ENCODE results near the gene QRSL1.

The QRSL1 gene

GRCh38 chr6:106591111-106591825 lies 38.1 kb upstream of the QRSL1 start:
- H3F3A ChIP-seq (ENCODE audit: insufficient read depth) = peaks cover 3% of the 10 kb centered on the region; the same call in 1 of the 2 replicates
- no peaks in the 10 kb centered on the region for H4K20me1 ChIP-seq (ENCODE audit: low read depth, low read length)
- H3K9me3 ChIP-seq (ENCODE audit: insufficient read depth, low read length) = no peaks in the 10 kb centered on the region
- H2AFZ ChIP-seq (ENCODE audit: low read depth, low read length, severe bottlenecking) = no peak overlapping the region
- H3K27me3 ChIP-seq (ENCODE audit: low read length) = no peaks in the 10 kb centered on the region
- no peak overlapping the region for H3K4me2 ChIP-seq (ENCODE audit: low read depth, low read length, poor library complexity, severe bottlenecking)
- H3K4me3 ChIP-seq (ENCODE audit: insufficient read depth, low read length, poor library complexity, severe bottlenecking) = no peak overlapping the region
- H3K27ac ChIP-seq (ENCODE audit: low read depth, low read length) = no peak overlapping the region
- no peaks in the 10 kb centered on the region for H3K79me2 ChIP-seq (ENCODE audit: insufficient read depth, low read length)
- TF ChIP-seq EZH2phosphoT487 (conservative IDR thresholded peaks at IDR 0.05; ENCODE audit: low read length) = no peak
- TF ChIP-seq CTCF (IDR thresholded peaks at IDR 0.05; ENCODE audit: insufficient read depth, low read length, poor library complexity, severe bottlenecking) = no peak
- 0 out of 2 replicates have a peak, but pooled peaks cover 6% of the 10 kb centered on the region for H3K36me3 ChIP-seq (ENCODE audit: low read length)
- H3K9me2 ChIP-seq (replicated peaks; ENCODE audit: insufficient read depth, low read length) = no peaks in the 10 kb centered on the region
- no peak overlapping the region for H3K9ac ChIP-seq (ENCODE audit: low read length)

GRCh38 chr6:106599440-106599839 lies 29.9 kb upstream of the QRSL1 start:
- Histone ChIP-seq H3F3A (ENCODE audit: insufficient read depth) (no peaks in the 10 kb centered on the region), H3K79me2 (ENCODE audit: insufficient read depth, low read length) (no peaks in the 10 kb centered on the region), H3K4me3 (ENCODE audit: insufficient read depth, low read length, poor library complexity, severe bottlenecking) (no peak overlapping the region), H3K9ac (ENCODE audit: low read length) (no peak overlapping the region), H4K20me1 (ENCODE audit: low read depth, low read length) (no peaks in the 10 kb centered on the region), H3K27ac (ENCODE audit: low read depth, low read length) (no peak overlapping the region), H3K4me2 (ENCODE audit: low read depth, low read length, poor library complexity, severe bottlenecking) (no peak overlapping the region), H3K9me2 (replicated peaks; ENCODE audit: insufficient read depth, low read length) (no peaks in the 10 kb centered on the region), H3K36me3 (ENCODE audit: low read length) (peaks cover 23% of the 10 kb centered on the region), H2AFZ (ENCODE audit: low read depth, low read length, severe bottlenecking) (no peak overlapping the region), H3K27me3 (ENCODE audit: low read length) (no peaks in the 10 kb centered on the region), H3K9me3 (ENCODE audit: insufficient read depth, low read length) (no peaks in the 10 kb centered on the region)
- TF ChIP-seq EZH2phosphoT487 (conservative IDR thresholded peaks at IDR 0.05; ENCODE audit: low read length) (no peak), CTCF (IDR thresholded peaks at IDR 0.05; ENCODE audit: insufficient read depth, low read length, poor library complexity, severe bottlenecking) (no peak)

GRCh38 chr6:106600329-106600728 lies 29.0 kb upstream of the QRSL1 start:
- no peak overlapping the region for H3K4me2 ChIP-seq (ENCODE audit: low read depth, low read length, poor library complexity, severe bottlenecking)
- no peaks in the 10 kb centered on the region for H3K9me3 ChIP-seq (ENCODE audit: insufficient read depth, low read length)
- no peaks in the 10 kb centered on the region for H3F3A ChIP-seq (ENCODE audit: insufficient read depth)
- H3K27me3 ChIP-seq (ENCODE audit: low read length) = no peaks in the 10 kb centered on the region
- TF ChIP-seq EZH2phosphoT487 (conservative IDR thresholded peaks at IDR 0.05; ENCODE audit: low read length) = no peak
- no peak for TF ChIP-seq CTCF (IDR thresholded peaks at IDR 0.05; ENCODE audit: insufficient read depth, low read length, poor library complexity, severe bottlenecking)
- H3K4me3 ChIP-seq (ENCODE audit: insufficient read depth, low read length, poor library complexity, severe bottlenecking) = no peak overlapping the region
- peaks cover 23% of the 10 kb centered on the region for H3K36me3 ChIP-seq (ENCODE audit: low read length)
- H3K9me2 ChIP-seq (replicated peaks; ENCODE audit: insufficient read depth, low read length) = no peaks in the 10 kb centered on the region
- H3K9ac ChIP-seq (ENCODE audit: low read length) = no peak overlapping the region
- no peaks in the 10 kb centered on the region for H4K20me1 ChIP-seq (ENCODE audit: low read depth, low read length)
- no peaks in the 10 kb centered on the region for H3K79me2 ChIP-seq (ENCODE audit: insufficient read depth, low read length)
- no peak overlapping the region for H2AFZ ChIP-seq (ENCODE audit: low read depth, low read length, severe bottlenecking)
- no peak overlapping the region for H3K27ac ChIP-seq (ENCODE audit: low read depth, low read length)

Measured in SU-DHL-6 (cell line).